HG03139 (cell line): Measurements from ENCODE around the gene DOCK1.

Experiments
- ATAC-seq: cut with Tn5 transposase; IDR thresholded peaks from one replicate; pipeline ENCODE4 v1.9.1; 2021; ENCODE audit not compliant: unreplicated experiment

Gene DOCK1

GRCh38 chr10:127376071-127376470, 470.8 kb downstream of the DOCK1 start:
- no peak for ATAC-seq

- no peak for ATAC-seq
Observed at GRCh38 chr10:127378628-127379027, 473.4 kb downstream of the DOCK1 start.

GRCh38 chr10:127384532-127384931, 479.3 kb downstream of the DOCK1 start:
- ATAC-seq, result no peak

- ATAC-seq, result no peak
Observed at GRCh38 chr10:127385066-127385465, 479.8 kb downstream of the DOCK1 start.

DNA sequence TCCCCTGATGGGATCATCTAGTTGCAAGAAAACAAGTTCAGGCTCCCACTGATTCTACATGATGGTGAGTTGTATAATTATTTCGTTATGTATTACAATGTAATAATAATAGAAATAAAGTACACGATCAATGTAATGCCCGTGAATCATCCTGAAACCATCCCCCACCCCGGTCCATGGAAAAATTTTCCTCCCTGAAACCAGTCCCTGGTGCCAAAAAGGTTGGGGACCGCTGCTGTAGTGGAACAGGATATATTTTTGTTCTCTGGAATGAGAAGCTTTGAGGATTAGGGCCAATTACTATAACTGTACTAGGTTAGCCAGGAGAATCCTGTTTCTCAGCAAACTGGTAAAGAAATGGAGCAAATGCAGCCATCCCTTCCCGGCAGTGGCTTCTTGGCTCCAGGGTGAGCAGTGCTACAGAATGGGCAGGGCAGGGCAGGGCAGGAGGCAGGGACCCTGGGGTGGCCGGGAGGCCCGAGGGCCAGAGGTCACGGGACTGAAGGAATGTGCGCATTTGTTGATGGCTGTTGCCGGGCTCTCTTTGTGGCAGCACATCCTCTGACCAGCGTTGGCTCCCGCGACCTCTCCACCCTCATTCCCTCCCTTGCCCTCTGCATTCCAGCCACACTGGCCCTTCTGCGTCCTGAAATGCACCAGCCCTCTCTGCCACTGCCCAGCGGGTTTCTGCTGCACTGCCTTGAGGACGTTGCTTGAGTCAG, 481.5 kb downstream of the DOCK1 start:
- ATAC-seq, result no peak

GRCh38 chr10:127391875-127392274, 486.6 kb downstream of the DOCK1 start:
- ATAC-seq, result no peak

GRCh38 chr10:127392351-127393235, 487.4 kb downstream of the DOCK1 start:
- no peak for ATAC-seq

GRCh38 chr10:127398140-127398970, 493.1 kb downstream of the DOCK1 start:
- no peak for ATAC-seq

DNA sequence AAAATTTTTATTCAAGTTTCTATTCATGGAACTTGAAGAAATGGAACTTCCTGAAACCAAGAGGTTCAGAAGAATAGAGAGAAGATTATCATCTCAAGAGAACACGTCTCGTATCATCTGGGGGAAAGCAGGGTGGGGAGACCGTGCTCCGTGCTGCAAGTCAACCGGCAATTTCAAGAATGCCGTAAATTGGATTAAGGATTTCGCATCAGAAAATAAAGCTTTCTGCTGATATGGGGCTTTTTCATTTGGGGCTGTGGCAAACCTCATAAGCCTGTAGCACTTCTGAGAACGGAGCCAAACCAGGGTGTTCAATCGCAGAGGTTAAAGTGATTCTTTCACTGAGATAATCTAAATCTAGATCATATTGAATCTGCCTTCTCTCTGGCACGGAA, 493.7 kb downstream of the DOCK1 start:
- ATAC-seq, result no peak

GRCh38 chr10:127399668-127400067, 494.4 kb downstream of the DOCK1 start:
- ATAC-seq, result no peak

DNA sequence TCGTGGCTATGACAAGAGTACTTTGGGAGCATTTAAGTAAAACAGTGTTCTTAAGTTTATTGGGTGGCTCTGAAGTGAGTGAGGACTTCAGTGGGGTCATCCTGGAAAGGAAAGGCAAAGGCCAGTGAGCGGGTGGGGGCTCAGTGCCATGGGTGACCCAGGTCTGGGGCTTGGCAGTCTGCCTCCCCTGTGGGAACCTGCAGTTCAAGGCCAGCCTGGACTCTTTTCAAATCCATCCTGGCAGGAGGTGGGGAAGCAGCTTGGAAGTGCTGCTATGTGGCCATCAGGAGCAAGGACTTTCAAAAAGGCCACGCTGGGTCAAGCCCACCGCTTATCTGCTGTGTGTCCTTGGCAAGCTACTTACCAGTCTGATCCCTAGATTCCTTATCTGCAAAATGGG, 495.0 kb downstream of the DOCK1 start:
- ATAC-seq, result no peak

DNA sequence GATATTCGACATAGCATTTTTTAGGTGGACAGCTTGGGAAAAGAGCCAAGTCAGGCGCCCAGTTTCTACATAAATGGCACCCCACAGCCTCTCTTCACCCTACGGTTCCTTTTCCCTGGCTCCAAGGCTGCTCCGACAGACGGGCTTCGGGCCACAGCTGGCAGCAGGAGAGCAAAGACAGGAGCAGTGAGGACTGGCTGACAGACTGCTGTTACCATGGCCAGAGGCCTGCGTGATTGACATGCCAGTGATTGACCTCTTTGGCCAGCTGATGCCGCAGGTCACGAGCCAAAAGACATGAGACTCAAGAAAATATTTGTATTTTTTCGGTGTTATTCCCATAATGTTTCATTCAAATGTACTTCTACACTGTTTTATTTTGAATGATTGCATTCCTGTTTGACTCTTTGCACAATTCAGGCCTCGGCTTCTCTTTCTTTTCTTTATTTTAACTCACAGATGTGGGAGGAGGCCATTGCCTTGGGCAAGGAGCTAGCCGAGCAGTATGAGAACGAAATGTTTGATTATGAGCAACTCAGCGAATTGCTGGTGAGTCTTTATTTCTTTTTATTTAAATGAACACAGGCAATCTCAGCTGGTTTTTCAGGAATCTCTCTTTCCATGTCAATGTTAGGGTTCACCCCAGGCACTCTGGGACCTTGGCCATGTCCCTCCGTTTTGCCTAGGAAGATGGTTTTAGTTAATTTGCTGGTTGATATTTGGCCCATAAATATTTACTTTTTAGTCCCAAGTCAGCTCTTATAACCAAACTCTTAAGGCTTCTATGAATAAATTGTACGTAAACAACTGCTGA, 497.6 kb downstream of the DOCK1 start:
- ATAC-seq, result no peak

DNA sequence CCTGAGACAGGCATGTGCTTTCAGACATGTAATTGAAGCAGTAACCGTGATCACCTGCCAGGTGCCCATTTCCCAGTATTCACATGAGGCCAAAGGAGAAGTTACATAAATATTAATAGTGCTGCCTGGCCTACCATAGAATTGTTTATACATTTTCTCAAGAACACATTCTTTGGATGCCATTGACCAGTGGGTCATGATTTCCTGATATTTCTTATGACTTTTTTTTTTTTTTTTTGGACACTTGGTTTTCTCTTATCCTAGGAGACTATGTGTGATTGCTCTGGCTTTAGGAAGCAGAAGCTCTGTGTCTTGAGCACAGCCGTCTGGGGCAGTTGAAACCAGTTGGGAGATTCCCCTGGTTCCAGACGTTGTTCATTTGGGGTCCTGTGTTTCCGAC, 500.0 kb downstream of the DOCK1 start:
- no peak for ATAC-seq

- no peak for ATAC-seq
Observed at GRCh38 chr10:127406018-127406550, 500.9 kb downstream of the DOCK1 start.

DNA sequence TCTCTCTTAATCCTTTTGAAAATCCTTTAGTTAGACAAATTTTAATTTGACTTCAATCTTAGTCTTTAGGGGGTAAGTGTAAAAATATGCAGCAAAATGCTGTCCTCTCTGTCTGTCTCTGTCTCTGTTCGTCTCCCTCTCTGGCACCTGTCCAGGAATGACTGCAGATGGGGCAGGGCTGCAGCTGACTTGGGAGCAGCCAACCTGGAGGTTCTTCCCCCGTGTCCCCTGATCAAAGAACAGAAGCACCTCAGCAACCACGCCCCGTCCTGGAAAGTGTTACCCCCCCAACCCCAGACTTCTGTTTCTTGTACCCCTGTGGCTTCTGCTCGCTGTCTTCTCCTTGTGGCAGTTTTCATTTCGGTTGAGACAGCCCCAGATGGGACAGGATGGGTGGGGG, 502.3 kb downstream of the DOCK1 start:
- ATAC-seq, result no peak

- ATAC-seq, result no peak
Observed at GRCh38 chr10:127408112-127408710, 503.0 kb downstream of the DOCK1 start.

- ATAC-seq, result no peak
Observed at GRCh38 chr10:127408733-127409132, 503.5 kb downstream of the DOCK1 start.

DNA sequence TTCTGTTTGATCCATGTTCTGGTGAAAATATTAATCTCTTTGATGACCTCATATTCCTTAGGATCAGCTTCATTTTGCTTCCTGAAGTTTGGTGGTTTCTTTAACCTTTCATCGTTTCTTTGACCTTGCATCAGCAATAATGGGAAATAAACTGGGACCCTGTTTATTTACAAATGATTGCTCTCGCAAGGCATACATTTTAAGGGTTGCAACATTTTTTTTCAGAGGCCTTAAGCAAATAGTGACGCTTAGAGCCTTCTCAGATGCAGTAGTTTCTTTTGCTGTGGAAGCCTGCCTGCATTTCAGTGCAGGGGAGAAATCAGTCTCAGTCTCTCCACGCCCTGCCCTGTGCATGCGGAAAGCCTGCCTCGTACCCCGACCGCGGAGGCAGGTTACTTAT, 504.8 kb downstream of the DOCK1 start:
- no peak for ATAC-seq

- no peak for ATAC-seq
Observed at GRCh38 chr10:127411062-127411461, 505.8 kb downstream of the DOCK1 start.

- ATAC-seq, result no peak
Observed at GRCh38 chr10:127413326-127413725, 508.1 kb downstream of the DOCK1 start.
